Measurements from ENCODE around the gene ZNF777.

ZNF777 gene

DNA sequence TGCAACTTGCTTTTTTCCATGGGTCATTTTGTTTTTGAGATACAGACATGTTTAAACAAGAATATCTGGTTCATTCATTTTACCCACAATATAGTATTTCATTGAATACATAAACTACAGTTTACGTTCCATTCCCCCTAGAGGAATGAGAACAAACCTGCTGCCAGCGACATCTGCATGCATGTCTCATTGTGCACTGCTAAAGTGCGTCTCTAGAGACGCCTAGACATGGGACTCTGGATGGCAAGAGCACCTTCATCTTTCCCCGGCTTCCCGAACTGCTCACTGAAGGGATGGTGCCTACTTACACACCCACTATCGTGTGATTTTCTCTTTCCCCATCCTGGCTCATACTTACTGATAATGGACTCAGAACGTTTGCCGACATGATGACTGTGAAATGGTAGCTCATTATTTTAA is 1.2 kb upstream of the ZNF777 start:
- no peak overlapping the region for H3K4me2 ChIP-seq (ENCODE audit: low read length)
- peaks cover 33% of the 10 kb centered on the region for H3K79me2 ChIP-seq (ENCODE audit: control insufficient read depth, low read length)
- TF ChIP-seq, protein P1, sequence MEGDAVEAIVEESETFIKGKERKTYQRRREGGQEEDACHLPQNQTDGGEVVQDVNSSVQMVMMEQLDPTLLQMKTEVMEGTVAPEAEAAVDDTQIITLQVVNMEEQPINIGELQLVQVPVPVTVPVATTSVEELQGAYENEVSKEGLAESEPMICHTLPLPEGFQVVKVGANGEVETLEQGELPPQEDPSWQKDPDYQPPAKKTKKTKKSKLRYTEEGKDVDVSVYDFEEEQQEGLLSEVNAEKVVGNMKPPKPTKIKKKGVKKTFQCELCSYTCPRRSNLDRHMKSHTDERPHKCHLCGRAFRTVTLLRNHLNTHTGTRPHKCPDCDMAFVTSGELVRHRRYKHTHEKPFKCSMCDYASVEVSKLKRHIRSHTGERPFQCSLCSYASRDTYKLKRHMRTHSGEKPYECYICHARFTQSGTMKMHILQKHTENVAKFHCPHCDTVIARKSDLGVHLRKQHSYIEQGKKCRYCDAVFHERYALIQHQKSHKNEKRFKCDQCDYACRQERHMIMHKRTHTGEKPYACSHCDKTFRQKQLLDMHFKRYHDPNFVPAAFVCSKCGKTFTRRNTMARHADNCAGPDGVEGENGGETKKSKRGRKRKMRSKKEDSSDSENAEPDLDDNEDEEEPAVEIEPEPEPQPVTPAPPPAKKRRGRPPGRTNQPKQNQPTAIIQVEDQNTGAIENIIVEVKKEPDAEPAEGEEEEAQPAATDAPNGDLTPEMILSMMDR (IDR thresholded peaks at IDR 0.05; ENCODE audit: low read depth, low read length, poor library complexity, severe bottlenecking): no peak
- no peak for TF ChIP-seq EZH2phosphoT487 (IDR thresholded peaks at IDR 0.05; ENCODE audit: borderline replicate concordance, low read length)
- 0 out of 2 replicates have a peak, but pooled peaks cover 12% of the 10 kb centered on the region for H3K27me3 ChIP-seq (ENCODE audit: control insufficient read depth, low read length)
- no peak overlapping the region for H3K27ac ChIP-seq (ENCODE audit: low read depth, low read length)
- peaks cover 24% of the 10 kb centered on the region for H3K4me1 ChIP-seq (ENCODE audit: control insufficient read depth, low read length)
- H3F3A ChIP-seq (ENCODE audit: control insufficient read depth, insufficient read depth): no peaks in the 10 kb centered on the region; the same call in 1 of the 2 replicates
- H3K9me2 ChIP-seq (replicated peaks; ENCODE audit: control insufficient read depth, low read length): no peaks in the 10 kb centered on the region
- H3K9me3 ChIP-seq (ENCODE audit: control insufficient read depth, insufficient read depth, low read length): peaks cover 12% of the 10 kb centered on the region
- no peak overlapping the region for H3K4me3 ChIP-seq (ENCODE audit: low read length)
- H4K20me1 ChIP-seq (ENCODE audit: control insufficient read depth, insufficient read depth, low read depth, low read length): no peaks in the 10 kb centered on the region
- peaks cover under 1% of the 10 kb centered on the region; the same call in 1 of the 2 replicates for H3K36me3 ChIP-seq (ENCODE audit: control insufficient read depth, low read length)

- H3K9me2 ChIP-seq (replicated peaks; ENCODE audit: control insufficient read depth, low read length): no peaks in the 10 kb centered on the region
- H3K4me1 ChIP-seq (ENCODE audit: control insufficient read depth, low read length): peaks cover 29% of the 10 kb centered on the region
- peak overlapping the region; percentile 55 for H3K4me2 ChIP-seq (ENCODE audit: low read length)
- H3K27ac ChIP-seq (ENCODE audit: low read depth, low read length): no peak overlapping the region
- no peaks in the 10 kb centered on the region for H3K9me3 ChIP-seq (ENCODE audit: control insufficient read depth, insufficient read depth, low read length)
- peaks cover 23% of the 10 kb centered on the region for H3K36me3 ChIP-seq (ENCODE audit: control insufficient read depth, low read length)
- H3K27me3 ChIP-seq (ENCODE audit: control insufficient read depth, low read length): 0 out of 2 replicates have a peak, but pooled peaks cover 12% of the 10 kb centered on the region
- H3K79me2 ChIP-seq (ENCODE audit: control insufficient read depth, low read length): peaks cover 40% of the 10 kb centered on the region
- TF ChIP-seq, protein P1 (IDR thresholded peaks at IDR 0.05; ENCODE audit: low read depth, low read length, poor library complexity, severe bottlenecking): no peak
- TF ChIP-seq EZH2phosphoT487 (IDR thresholded peaks at IDR 0.05; ENCODE audit: borderline replicate concordance, low read length): peak; percentile 47; the same call in 1 of the 2 replicates
- no peaks in the 10 kb centered on the region; the same call in 1 of the 2 replicates for H3F3A ChIP-seq (ENCODE audit: control insufficient read depth, insufficient read depth)
- H4K20me1 ChIP-seq (ENCODE audit: control insufficient read depth, insufficient read depth, low read depth, low read length): no peaks in the 10 kb centered on the region
- H3K4me3 ChIP-seq (ENCODE audit: low read length): peak overlapping the region; percentile 74
Observed at GRCh38 chr7:149459540-149460452, 1.1 kb downstream of the ZNF777 start.

- Histone ChIP-seq H3K4me3 (ENCODE audit: low read length) (peak overlapping the region; percentile 73), H3K4me1 (ENCODE audit: control insufficient read depth, low read length) (peaks cover 29% of the 10 kb centered on the region), H3K27ac (ENCODE audit: low read depth, low read length) (no peak overlapping the region), H3K9me3 (ENCODE audit: control insufficient read depth, insufficient read depth, low read length) (no peaks in the 10 kb centered on the region), H3K79me2 (ENCODE audit: control insufficient read depth, low read length) (peaks cover 40% of the 10 kb centered on the region), H3K36me3 (ENCODE audit: control insufficient read depth, low read length) (peaks cover 29% of the 10 kb centered on the region), H3F3A (ENCODE audit: control insufficient read depth, insufficient read depth) (no peaks in the 10 kb centered on the region; the same call in 1 of the 2 replicates), H3K4me2 (ENCODE audit: low read length) (peak overlapping the region; percentile 55), H4K20me1 (ENCODE audit: control insufficient read depth, insufficient read depth, low read depth, low read length) (no peaks in the 10 kb centered on the region), H3K27me3 (ENCODE audit: control insufficient read depth, low read length) (0 out of 2 replicates have a peak, but pooled peaks cover 6% of the 10 kb centered on the region), H3K9me2 (replicated peaks; ENCODE audit: control insufficient read depth, low read length) (no peaks in the 10 kb centered on the region)
- TF ChIP-seq, protein P1 (IDR thresholded peaks at IDR 0.05; ENCODE audit: low read depth, low read length, poor library complexity, severe bottlenecking): no peak
- no peak for TF ChIP-seq EZH2phosphoT487 (IDR thresholded peaks at IDR 0.05; ENCODE audit: borderline replicate concordance, low read length)
Observed at GRCh38 chr7:149459201-149459539, 1.7 kb downstream of the ZNF777 start.

All from DOHH2 (cell line).